ENCODE data around the gene DGKD.

Gene DGKD

DNA sequence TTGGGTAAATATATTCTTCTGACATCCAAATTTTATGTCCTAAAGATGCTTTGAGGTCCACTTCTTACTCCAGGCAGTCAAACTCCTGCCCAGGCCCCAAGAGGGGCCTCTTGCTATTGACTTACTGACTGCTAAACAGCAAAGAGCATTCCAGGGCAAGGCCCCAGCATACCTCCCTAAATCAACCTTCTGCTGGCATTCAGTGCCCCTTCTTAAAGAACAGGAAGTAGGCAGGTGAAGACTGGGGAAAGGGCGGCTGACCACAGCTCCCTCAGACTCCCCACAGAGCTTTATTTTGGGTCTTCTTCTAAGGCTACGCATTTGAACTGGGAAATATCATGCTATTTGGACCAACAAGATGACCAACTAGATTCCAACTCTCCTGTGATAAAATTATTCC lies 143.4 kb downstream of the DGKD start:
- no peak for ATAC-seq
- TF ChIP-seq ZFP30 (CRISPR knock-in tag; IDR thresholded peaks at IDR 0.05) (no peak), CSDC2 (CRISPR knock-in tag; IDR thresholded peaks at IDR 0.05) (no peak), ESRRG (CRISPR knock-in tag; IDR thresholded peaks at IDR 0.05) (no peak), TOX (CRISPR knock-in tag; IDR thresholded peaks at IDR 0.05; ENCODE audit: borderline replicate concordance) (no peak), ZC3H10 (CRISPR knock-in tag; IDR thresholded peaks at IDR 0.05) (no peak), TCF4 (CRISPR knock-in tag; IDR thresholded peaks at IDR 0.05; ENCODE audit: borderline replicate concordance) (no peak), BACH2 (CRISPR knock-in tag; IDR thresholded peaks at IDR 0.05; ENCODE audit: borderline replicate concordance) (no peak), OSR1 (CRISPR knock-in tag; IDR thresholded peaks at IDR 0.05) (no peak), SNAI2 (CRISPR knock-in tag; IDR thresholded peaks at IDR 0.05) (no peak), CSRNP3 (CRISPR knock-in tag; IDR thresholded peaks at IDR 0.05) (no peak), TSHZ2 (CRISPR knock-in tag; IDR thresholded peaks at IDR 0.05) (no peak), GLIS3 (CRISPR knock-in tag; IDR thresholded peaks at IDR 0.05) (no peak), CREB5 (CRISPR knock-in tag; IDR thresholded peaks at IDR 0.05; ENCODE audit: low read depth) (no peak), ZNF70 (CRISPR knock-in tag; IDR thresholded peaks at IDR 0.05) (no peak), ZFP3 (CRISPR knock-in tag; IDR thresholded peaks at IDR 0.05) (no peak), PPARA (CRISPR knock-in tag; IDR thresholded peaks at IDR 0.05; ENCODE audit: borderline replicate concordance) (no peak), ZNF565 (CRISPR knock-in tag; conservative IDR thresholded peaks at IDR 0.05; ENCODE audit: low read depth) (no peak), ARNTL (CRISPR knock-in tag; IDR thresholded peaks at IDR 0.05; ENCODE audit: borderline replicate concordance, low read depth) (no peak), ZNF8 (CRISPR knock-in tag; IDR thresholded peaks at IDR 0.05) (no peak)
- TF ChIP-seq, protein P1, sequence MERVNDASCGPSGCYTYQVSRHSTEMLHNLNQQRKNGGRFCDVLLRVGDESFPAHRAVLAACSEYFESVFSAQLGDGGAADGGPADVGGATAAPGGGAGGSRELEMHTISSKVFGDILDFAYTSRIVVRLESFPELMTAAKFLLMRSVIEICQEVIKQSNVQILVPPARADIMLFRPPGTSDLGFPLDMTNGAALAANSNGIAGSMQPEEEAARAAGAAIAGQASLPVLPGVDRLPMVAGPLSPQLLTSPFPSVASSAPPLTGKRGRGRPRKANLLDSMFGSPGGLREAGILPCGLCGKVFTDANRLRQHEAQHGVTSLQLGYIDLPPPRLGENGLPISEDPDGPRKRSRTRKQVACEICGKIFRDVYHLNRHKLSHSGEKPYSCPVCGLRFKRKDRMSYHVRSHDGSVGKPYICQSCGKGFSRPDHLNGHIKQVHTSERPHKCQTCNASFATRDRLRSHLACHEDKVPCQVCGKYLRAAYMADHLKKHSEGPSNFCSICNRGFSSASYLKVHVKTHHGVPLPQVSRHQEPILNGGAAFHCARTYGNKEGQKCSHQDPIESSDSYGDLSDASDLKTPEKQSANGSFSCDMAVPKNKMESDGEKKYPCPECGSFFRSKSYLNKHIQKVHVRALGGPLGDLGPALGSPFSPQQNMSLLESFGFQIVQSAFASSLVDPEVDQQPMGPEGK (CRISPR knock-in tag; IDR thresholded peaks at IDR 0.05; ENCODE audit: borderline replicate concordance): no peak

GRCh38 chr2:233498126-233498525 lies 143.8 kb downstream of the DGKD start:
- ATAC-seq: no peak
- TF ChIP-seq BACH2 (CRISPR knock-in tag; IDR thresholded peaks at IDR 0.05; ENCODE audit: borderline replicate concordance) (no peak), ZFP3 (CRISPR knock-in tag; IDR thresholded peaks at IDR 0.05) (no peak), PPARA (CRISPR knock-in tag; IDR thresholded peaks at IDR 0.05; ENCODE audit: borderline replicate concordance) (no peak), SNAI2 (CRISPR knock-in tag; IDR thresholded peaks at IDR 0.05) (no peak), ISL1 (CRISPR knock-in tag; IDR thresholded peaks at IDR 0.05) (no peak), CREB5 (CRISPR knock-in tag; IDR thresholded peaks at IDR 0.05; ENCODE audit: low read depth) (no peak), ZNF8 (CRISPR knock-in tag; IDR thresholded peaks at IDR 0.05) (no peak)
- TF ChIP-seq, protein P1 (CRISPR knock-in tag; IDR thresholded peaks at IDR 0.05; ENCODE audit: borderline replicate concordance): no peak

Measured in SK-N-SH treated with all-trans-retinoic acid at 6 μM for 48 hours (cell line).